D721Med (cell line): Measurements from ENCODE around the gene PTPRG.

Experiments used
- DNase-seq: peaks from one replicate; pipeline ENCODE4 v3.0.0; 2011; ENCODE audit warnings: low spot score; ENCODE audit not compliant: insufficient read length
- FAIRE-seq: peaks from 2 replicates; lab custom pipeline; 2011; peaks lifted over from hg19 to GRCh38; lab: Jason Lieb, UNC
- TF ChIP-seq, protein P1 (sequence below): IDR thresholded peaks from 2 replicates; pipeline ENCODE4 v1.5.1; 2012; ENCODE audit warnings: mild to moderate bottlenecking, control low read depth; ENCODE audit not compliant: insufficient read depth; ENCODE audit errors: missing control alignments

Gene PTPRG

DNA sequence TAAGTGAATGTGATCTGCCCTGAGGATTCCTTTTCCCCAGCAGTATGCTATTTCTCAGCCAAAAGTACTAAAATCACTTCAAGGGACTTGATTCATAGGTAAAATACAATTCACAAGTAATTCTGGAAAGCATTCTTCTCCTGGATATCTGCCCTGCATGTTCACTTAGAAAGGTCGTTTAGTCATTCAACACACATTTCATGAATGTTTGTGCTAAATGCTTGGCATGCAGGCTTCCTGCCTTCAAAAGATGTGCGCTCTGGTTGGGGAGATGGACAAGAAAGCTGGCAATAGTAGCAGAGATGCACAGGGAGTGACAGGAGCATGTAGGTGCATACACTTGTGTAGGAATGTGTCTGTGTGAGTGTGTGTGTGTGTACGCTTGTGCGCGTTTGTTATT, 360.7 kb downstream of the PTPRG start:
- FAIRE-seq, result no peak

DNA sequence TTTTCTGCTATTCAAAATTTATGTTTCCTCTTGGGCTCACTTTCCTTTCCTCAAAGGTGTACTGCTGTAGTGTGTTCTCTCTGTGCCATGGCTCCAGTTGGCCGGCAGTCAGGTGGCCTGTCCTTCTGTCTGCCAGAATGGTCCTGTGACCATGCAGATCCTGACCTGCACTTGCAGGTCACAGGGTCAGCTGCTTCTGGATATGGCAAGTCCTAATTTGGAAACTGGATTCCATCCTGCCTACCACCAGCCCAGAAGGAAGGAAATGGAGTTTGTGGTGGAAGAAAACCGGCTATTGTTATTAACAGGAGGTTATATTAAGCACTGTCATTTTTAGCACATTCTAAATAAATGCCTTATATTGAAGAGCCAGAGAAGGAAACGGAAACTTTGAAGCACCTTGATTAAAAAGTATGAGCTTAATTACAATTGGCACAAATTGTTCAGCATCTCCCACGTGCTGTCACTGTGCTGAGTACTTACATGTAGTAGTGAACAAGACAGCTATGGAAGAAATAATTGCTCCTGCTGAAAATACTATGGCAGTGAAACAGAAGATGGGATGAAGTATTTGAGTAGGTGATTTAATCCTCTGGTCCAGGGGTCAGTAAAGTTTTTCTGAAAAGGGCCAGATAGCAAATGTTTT, 362.8 kb downstream of the PTPRG start:
- no peak for DNase-seq
- TF ChIP-seq, protein P1, sequence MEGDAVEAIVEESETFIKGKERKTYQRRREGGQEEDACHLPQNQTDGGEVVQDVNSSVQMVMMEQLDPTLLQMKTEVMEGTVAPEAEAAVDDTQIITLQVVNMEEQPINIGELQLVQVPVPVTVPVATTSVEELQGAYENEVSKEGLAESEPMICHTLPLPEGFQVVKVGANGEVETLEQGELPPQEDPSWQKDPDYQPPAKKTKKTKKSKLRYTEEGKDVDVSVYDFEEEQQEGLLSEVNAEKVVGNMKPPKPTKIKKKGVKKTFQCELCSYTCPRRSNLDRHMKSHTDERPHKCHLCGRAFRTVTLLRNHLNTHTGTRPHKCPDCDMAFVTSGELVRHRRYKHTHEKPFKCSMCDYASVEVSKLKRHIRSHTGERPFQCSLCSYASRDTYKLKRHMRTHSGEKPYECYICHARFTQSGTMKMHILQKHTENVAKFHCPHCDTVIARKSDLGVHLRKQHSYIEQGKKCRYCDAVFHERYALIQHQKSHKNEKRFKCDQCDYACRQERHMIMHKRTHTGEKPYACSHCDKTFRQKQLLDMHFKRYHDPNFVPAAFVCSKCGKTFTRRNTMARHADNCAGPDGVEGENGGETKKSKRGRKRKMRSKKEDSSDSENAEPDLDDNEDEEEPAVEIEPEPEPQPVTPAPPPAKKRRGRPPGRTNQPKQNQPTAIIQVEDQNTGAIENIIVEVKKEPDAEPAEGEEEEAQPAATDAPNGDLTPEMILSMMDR, result no peak
- no peak for FAIRE-seq

More for the DNA sequence above, 360.7 kb downstream of the PTPRG start:
- TF ChIP-seq, protein P1, result no peak
- no peak for DNase-seq

DNA sequence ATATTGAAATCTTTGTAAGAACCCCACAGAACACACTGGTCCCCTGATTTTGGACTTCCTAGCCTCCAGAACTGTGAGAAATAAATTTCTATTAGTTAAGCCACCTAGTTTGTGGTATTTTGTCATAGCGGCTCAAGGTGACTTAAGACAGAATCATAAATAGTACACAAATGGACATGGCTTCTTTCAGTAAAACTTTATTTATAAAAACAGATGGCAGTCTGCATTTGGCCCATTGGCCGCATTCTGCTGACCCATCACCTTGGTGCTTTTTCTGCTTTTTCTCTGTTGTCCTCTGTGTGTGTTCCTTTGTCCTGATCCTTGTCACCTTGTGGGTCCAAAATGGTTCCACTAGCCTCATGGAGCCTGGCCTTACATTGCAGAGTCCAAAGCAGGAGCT, 363.6 kb downstream of the PTPRG start:
- FAIRE-seq (no peak), DNase-seq (no peak)
- TF ChIP-seq, protein P1, result no peak

DNA sequence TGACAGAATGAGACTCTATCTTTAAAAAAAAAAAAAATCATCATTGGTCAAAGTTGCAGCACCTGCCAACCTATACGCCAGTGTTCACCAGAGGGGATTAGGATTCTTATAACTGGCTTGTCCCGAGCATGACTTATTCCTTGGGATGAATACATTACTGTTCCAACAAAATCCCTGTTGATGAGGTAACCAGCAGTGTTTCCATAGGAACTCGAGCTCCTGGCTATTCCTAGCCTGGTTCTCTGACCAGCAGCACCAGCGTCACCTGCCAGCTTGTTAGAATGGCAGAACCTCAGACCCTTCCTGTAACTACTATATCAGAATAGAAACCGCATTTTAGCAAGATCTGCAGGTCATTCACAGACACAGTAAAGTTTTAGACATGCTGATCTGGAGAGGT, 364.4 kb downstream of the PTPRG start:
- TF ChIP-seq, protein P1, result no peak
- FAIRE-seq, result no peak
- DNase-seq, result no peak

DNA sequence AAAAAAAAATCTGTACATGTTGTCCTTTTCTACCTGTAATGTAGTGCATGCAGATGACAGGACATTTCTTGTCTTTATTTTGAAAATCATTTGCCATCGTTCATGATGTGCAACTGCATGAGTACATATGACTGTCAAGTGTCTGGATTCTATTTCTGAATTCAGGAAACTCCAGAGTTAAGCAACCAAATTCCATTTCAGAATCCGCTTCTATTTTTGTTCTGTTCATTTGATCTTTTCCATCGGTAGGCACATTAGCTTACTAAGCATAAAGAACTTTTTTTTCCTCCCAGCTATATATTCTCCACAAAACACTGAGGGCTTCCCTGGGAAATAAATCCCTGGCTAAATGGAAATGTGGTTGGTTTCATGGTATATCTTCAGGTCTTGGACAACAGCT, 365.6 kb downstream of the PTPRG start:
- DNase-seq (no peak), FAIRE-seq (no peak)
- TF ChIP-seq, protein P1, result no peak

DNA sequence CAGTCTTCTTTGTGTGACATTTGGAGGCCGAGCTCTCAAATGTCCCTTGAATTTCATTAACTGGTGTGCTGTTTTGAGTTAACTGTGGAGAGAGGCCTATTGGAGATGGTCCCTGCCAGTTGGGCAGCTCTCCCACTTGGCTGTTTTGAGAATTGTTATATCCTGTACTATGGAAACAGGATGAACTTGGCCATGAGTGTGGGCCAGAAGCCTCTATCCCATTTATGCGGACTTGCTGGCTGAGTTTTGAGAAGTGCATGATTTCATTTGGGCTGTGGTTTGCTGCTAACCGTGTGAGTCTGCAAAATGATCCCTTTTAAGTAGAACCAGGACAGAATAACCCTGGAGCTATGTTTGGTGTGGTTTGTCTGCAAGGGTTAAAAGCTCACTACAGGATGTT, 366.0 kb downstream of the PTPRG start:
- TF ChIP-seq, protein P1, result no peak
- no peak for FAIRE-seq
- DNase-seq, result no peak

DNA sequence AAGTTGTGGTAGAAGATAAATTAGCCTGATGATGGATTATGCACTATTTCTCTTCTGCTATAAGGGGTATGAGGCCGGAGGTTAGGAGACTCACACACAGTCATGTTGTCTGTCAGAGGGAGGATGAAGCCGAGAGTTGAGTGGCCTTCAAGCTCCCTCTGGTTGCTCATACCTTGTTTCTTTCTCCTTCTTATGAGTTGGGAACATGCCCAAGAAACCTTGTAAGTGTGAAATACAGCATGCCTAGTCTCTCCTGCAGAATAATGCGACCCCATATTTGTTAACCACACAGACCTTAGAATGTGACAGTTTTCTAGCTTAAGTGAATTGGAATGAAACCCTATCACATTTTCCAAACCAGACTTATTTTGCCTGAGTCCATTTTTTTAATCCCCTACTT, 366.7 kb downstream of the PTPRG start:
- DNase-seq (no peak), FAIRE-seq (no peak)
- TF ChIP-seq, protein P1, result no peak
